T-cell (primary cell): ENCODE data around the gene NSD2. TPM values are rescaled to one million over a fixed set of nuclear protein-coding genes. Genes with fewer than 3 reads are reported as not detected.

Experiments used
- ATAC-seq, 4 experiments: fragments of 200-7000 bp in 3 of 4; fragments of 150-1000 bp in 1 of 4; cut with Tn5 transposase; replicated peaks in 1 of 4; 1 replicate in 3 of 4; 2 replicates in 1 of 4; pipeline ENCODE4 v1.10.0; 2021; ENCODE audit warnings: moderate library complexity in 3 of 4, mild to moderate bottlenecking in 2 of 4, moderate number of reproducible peaks in 1 of 4
- CTCF ChIA-PET, 2 donors: fragments of 300-600 bp; sonication (Branson Sonifier 250); formaldehyde crosslinking; loops; one replicate each; lab custom pipeline; 2022; ENCODE audit warnings: antibody characterized with exemption in 2 of 2; lab: Charles Lee
- POLR2A ChIA-PET, 2 donors: fragments of 300-600 bp; sonication (Branson Sonifier 250); formaldehyde crosslinking; loops; one replicate each; lab custom pipeline; 2022; ENCODE audit warnings: antibody characterized with exemption in 2 of 2; lab: Charles Lee
- DNase-seq, 35 experiments: peaks; one replicate each; pipeline versions ENCODE4 v3.0.0 to v3.0.0-alpha.2; 2013 to 2023
- H3K27ac ChIP-seq: one replicate; pipeline ENCODE4 v1.5.1; 2013; ENCODE audit warnings: low read length
- H3K27me3 ChIP-seq, 2 experiments: replicated peaks in 1 of 2; 1 replicate in 1 of 2; 2 replicates in 1 of 2; pipeline versions ENCODE4 v1.6.1 to v1.7.0; 2013; ENCODE audit warnings: low read length in 1 of 2, mixed read lengths in 1 of 2; ENCODE audit not compliant: control insufficient read depth in 2 of 2, insufficient read depth in 2 of 2; ENCODE audit errors: extremely low read depth in 1 of 2
- H3K36me3 ChIP-seq, 2 donors: 1 replicate in 1 of 2; 2 replicates in 1 of 2; pipeline versions ENCODE4 v1.6.1 to v1.7.0; 2013; ENCODE audit warnings: low read length in 1 of 2; ENCODE audit not compliant: control insufficient read depth in 2 of 2, insufficient read depth in 1 of 2; ENCODE audit errors: extremely low read depth in 1 of 2
- H3K4me1 ChIP-seq, 2 experiments: 1 replicate in 1 of 2; 2 replicates in 1 of 2; pipeline versions ENCODE4 v1.6.1 to v1.7.0; 2013; ENCODE audit warnings: low read length in 2 of 2, mixed read lengths in 1 of 2; ENCODE audit not compliant: insufficient read depth in 2 of 2, control insufficient read depth in 1 of 2; ENCODE audit errors: extremely low read depth in 1 of 2
- H3K4me3 ChIP-seq, 2 donors: 1 replicate in 1 of 2; 2 replicates in 1 of 2; pipeline versions ENCODE4 v1.5.1 to v1.7.0; 2013; ENCODE audit warnings: mild to moderate bottlenecking in 2 of 2, low read length in 1 of 2, moderate library complexity in 1 of 2; ENCODE audit not compliant: control insufficient read depth in 1 of 2; ENCODE audit errors: extremely low read depth in 1 of 2
- H3K9me3 ChIP-seq: 2 replicates; pipeline ENCODE4 v1.7.0; 2013
- H3K27ac Mint-ChIP-seq, 2 donors: one replicate each; pipeline ENCODE4 v1.8.0; 2020 to 2021; ENCODE audit warnings: mild to moderate bottlenecking in 2 of 2, mixed read lengths in 2 of 2
- H3K27me3 Mint-ChIP-seq, 2 donors: one replicate each; pipeline ENCODE4 v1.8.0; 2021 to 2022; ENCODE audit warnings: mixed read lengths in 2 of 2
- H3K36me3 Mint-ChIP-seq: one replicate; pipeline ENCODE4 v1.8.0; 2021; ENCODE audit warnings: mixed read lengths
- H3K4me1 Mint-ChIP-seq, 3 donors: one replicate each; pipeline ENCODE4 v1.8.0; 2020 to 2022; ENCODE audit warnings: mixed read lengths in 3 of 3, mild to moderate bottlenecking in 1 of 3
- H3K4me3 Mint-ChIP-seq, 3 donors: one replicate each; pipeline ENCODE4 v1.8.0; 2020 to 2022; ENCODE audit warnings: mild to moderate bottlenecking in 3 of 3, mixed read lengths in 3 of 3, moderate library complexity in 3 of 3
- H3K9me3 Mint-ChIP-seq, 3 donors: one replicate each; pipeline ENCODE4 v1.8.0; 2020 to 2022; ENCODE audit warnings: mixed read lengths in 3 of 3
- WGBS: methylation state at CpG from one replicate; pipeline ENCODE4 v1.1.5; 2013; ENCODE audit warnings: missing lambda C conversion rate; ENCODE audit not compliant: insufficient coverage; 5-methylcytosine and 5-hydroxymethylcytosine counted together
- total RNA-seq, 35 experiments: library from RNA in 6 of 35; stranded (reverse) in 6 of 35; fragments of 120-200 nt in 1 of 35; gene quantifications; one replicate each; pipeline versions ENCODE4 v1.2.1 to v1.2.4 and lab custom pipeline; 2013 to 2026

Gene NSD2
- total RNA-seq (10 to 100 TPM; 40.8 to 55.3 (median 48.3) TPM), total RNA-seq (lab: John Stamatoyannopoulos, UW) (50.4 to 178 (median 79.8) reads per million in 29 experiments)
- 34.1 TPM for total RNA-seq (2013)

GRCh38 chr4:1870578-1871443 lies at the start of gene NSD2:
TSS of gene NSD2 (plus strand) at chr4:1871393. CDS start at chr4:1900655, 29,262 bp downstream.
- H3K4me3 Mint-ChIP-seq = peak within 1 kb of the TSS; percentile 81 to 84 (median 82)
- DNase-seq = peak; percentile 73 to 95 (median 85)
- POLR2A ChIA-PET = interaction anchor here in 1 of 2 donors (0.6 kb wide), 1 partner anchor 15 kb away, joined by 3 read pairs; the partner anchor contains the start of gene LETM1
- H3K27ac Mint-ChIP-seq = peak within 1 kb of the TSS; percentile 95 to 97
- H3K9me3 ChIP-seq = no peaks in the 10 kb centered on the region
- ATAC-seq = peak; percentile 71 to 76 (median 74)
- CTCF ChIA-PET = no interaction called here
- peaks cover 17 to 23% of the 10 kb centered on the region in 2 experiments for H3K4me1 ChIP-seq
- H3K27me3 Mint-ChIP-seq = no peaks in the 10 kb centered on the region
- no peaks in the 10 kb centered on the region for H3K9me3 Mint-ChIP-seq
- peaks cover 0 to 10% of the 10 kb centered on the region in 2 experiments for H3K27me3 ChIP-seq
- peak within 1 kb of the TSS; percentile 58 to 63 for H3K4me3 ChIP-seq
- no peaks in the 10 kb centered on the region for H3K36me3 ChIP-seq
- H3K4me1 Mint-ChIP-seq = peaks cover 29 to 36% (median 35%) of the 10 kb centered on the region in 3 donors
- peak within 1 kb of the TSS; percentile 92 for H3K27ac ChIP-seq
- under 1% methylated on average over 142 of the region's 155 CpGs for WGBS
- no peaks in the 10 kb centered on the region for H3K36me3 Mint-ChIP-seq

- peaks cover 54% of the 10 kb centered on the region for H3K36me3 Mint-ChIP-seq
- Histone ChIP-seq H3K27ac (no peak overlapping the region), H3K4me1 (no peaks in the 10 kb centered on the region), H3K27me3 (no peaks in the 10 kb centered on the region), H3K36me3 (peaks cover 39 to 80% of the 10 kb centered on the region in 2 donors), H3K9me3 (no peaks in the 10 kb centered on the region), H3K4me3 (no peak overlapping the region)
- no peaks in the 10 kb centered on the region for H3K4me1 Mint-ChIP-seq
- 98% methylated on average over 17 of the region's 18 CpGs for WGBS
- H3K9me3 Mint-ChIP-seq = no peaks in the 10 kb centered on the region
- no peak overlapping the region for H3K27ac Mint-ChIP-seq
- ATAC-seq = no peak
- DNase-seq = no peak
- ChIA-PET POLR2A (no interaction called here), CTCF (interaction anchor here in 1 of 2 donors (0.6 kb wide), 1 partner anchor 659 kb away, joined by 3 read pairs; no protein-coding TSS in a partner anchor)
- H3K4me3 Mint-ChIP-seq = no peak overlapping the region
- H3K27me3 Mint-ChIP-seq = no peaks in the 10 kb centered on the region
Measured at GRCh38 chr4:1821679-1822567, 49.3 kb upstream of the NSD2 start.

- Histone ChIP-seq H3K9me3 (no peaks in the 10 kb centered on the region), H3K27ac (no peak overlapping the region), H3K27me3 (no peaks in the 10 kb centered on the region), H3K4me3 (no peak overlapping the region), H3K4me1 (no peaks in the 10 kb centered on the region), H3K36me3 (peaks cover 39 to 71% of the 10 kb centered on the region in 2 donors)
- H3K4me3 Mint-ChIP-seq = no peak overlapping the region
- DNase-seq (no peak), ATAC-seq (no peak)
- no peak overlapping the region for H3K27ac Mint-ChIP-seq
- H3K4me1 Mint-ChIP-seq = no peaks in the 10 kb centered on the region
- H3K36me3 Mint-ChIP-seq = peaks cover 55% of the 10 kb centered on the region
- CTCF ChIA-PET = interaction anchor here in 1 of 2 donors (0.5 kb wide), 1 partner anchor 118 kb away, joined by 4 read pairs; no protein-coding TSS in a partner anchor
- no peaks in the 10 kb centered on the region for H3K9me3 Mint-ChIP-seq
- H3K27me3 Mint-ChIP-seq = no peaks in the 10 kb centered on the region
- 94% methylated on average over 29 of the region's 37 CpGs for WGBS
- POLR2A ChIA-PET = no interaction called here
Measured at GRCh38 chr4:1822568-1823544, 48.3 kb upstream of the NSD2 start.

- no peaks in the 10 kb centered on the region for H3K4me1 Mint-ChIP-seq
- H3K4me3 Mint-ChIP-seq = no peak overlapping the region
- POLR2A ChIA-PET = no interaction called here
- no peak for DNase-seq
- H3K36me3 Mint-ChIP-seq = peaks cover 55% of the 10 kb centered on the region
- peaks cover 39 to 68% of the 10 kb centered on the region in 2 donors for H3K36me3 ChIP-seq
- no peak overlapping the region for H3K4me3 ChIP-seq
- CTCF ChIA-PET = no interaction called here
- no peaks in the 10 kb centered on the region for H3K4me1 ChIP-seq
- H3K9me3 ChIP-seq = no peaks in the 10 kb centered on the region
- no peak overlapping the region for H3K27ac ChIP-seq
- H3K27ac Mint-ChIP-seq = no peak overlapping the region
- H3K27me3 ChIP-seq = no peaks in the 10 kb centered on the region
- no peaks in the 10 kb centered on the region for H3K27me3 Mint-ChIP-seq
- WGBS = 98% methylated on average over 8 of the region's 12 CpGs
- no peaks in the 10 kb centered on the region for H3K9me3 Mint-ChIP-seq
- no peak for ATAC-seq
Measured at GRCh38 chr4:1823545-1823932, 47.7 kb upstream of the NSD2 start.

GRCh38 chr4:1824746-1825145 lies 46.4 kb upstream of the NSD2 start:
- Mint-ChIP-seq H3K36me3 (peaks cover 53% of the 10 kb centered on the region), H3K4me3 (no peak overlapping the region), H3K9me3 (no peaks in the 10 kb centered on the region), H3K27ac (no peak overlapping the region), H3K27me3 (no peaks in the 10 kb centered on the region), H3K4me1 (no peaks in the 10 kb centered on the region)
- no peaks in the 10 kb centered on the region for H3K4me1 ChIP-seq
- no peaks in the 10 kb centered on the region for H3K27me3 ChIP-seq
- no peak overlapping the region for H3K27ac ChIP-seq
- H3K36me3 ChIP-seq = peaks cover 30 to 61% of the 10 kb centered on the region in 2 donors
- CTCF ChIA-PET = no interaction called here
- POLR2A ChIA-PET = no interaction called here
- DNase-seq = no peak
- no peaks in the 10 kb centered on the region for H3K9me3 ChIP-seq
- no peak for ATAC-seq
- WGBS = 100% methylated on average over 2 of the region's 11 CpGs
- no peak overlapping the region for H3K4me3 ChIP-seq
